HL-60 (cell line): Measurements from ENCODE around the gene PIP5K1C.

Experiments used
- GABPA ChIP-seq: IDR thresholded peaks from 2 replicates; pipeline ENCODE4 v1.6.1; 2012; ENCODE audit warnings: low read depth
- POLR2AphosphoS5 ChIP-seq: IDR thresholded peaks from 2 replicates; pipeline ENCODE4 v1.6.1; 2012; ENCODE audit warnings: low read depth
- TF ChIP-seq, protein P1 (sequence below): IDR thresholded peaks from one replicate; pipeline ENCODE4 v1.5.1; 2011; ENCODE audit warnings: low read length, control low read depth, inconsistent platforms; ENCODE audit not compliant: insufficient read depth

GRCh38 chr19:3697094-3697493 is 3.2 kb downstream of the PIP5K1C start:
- TF ChIP-seq, protein P1, sequence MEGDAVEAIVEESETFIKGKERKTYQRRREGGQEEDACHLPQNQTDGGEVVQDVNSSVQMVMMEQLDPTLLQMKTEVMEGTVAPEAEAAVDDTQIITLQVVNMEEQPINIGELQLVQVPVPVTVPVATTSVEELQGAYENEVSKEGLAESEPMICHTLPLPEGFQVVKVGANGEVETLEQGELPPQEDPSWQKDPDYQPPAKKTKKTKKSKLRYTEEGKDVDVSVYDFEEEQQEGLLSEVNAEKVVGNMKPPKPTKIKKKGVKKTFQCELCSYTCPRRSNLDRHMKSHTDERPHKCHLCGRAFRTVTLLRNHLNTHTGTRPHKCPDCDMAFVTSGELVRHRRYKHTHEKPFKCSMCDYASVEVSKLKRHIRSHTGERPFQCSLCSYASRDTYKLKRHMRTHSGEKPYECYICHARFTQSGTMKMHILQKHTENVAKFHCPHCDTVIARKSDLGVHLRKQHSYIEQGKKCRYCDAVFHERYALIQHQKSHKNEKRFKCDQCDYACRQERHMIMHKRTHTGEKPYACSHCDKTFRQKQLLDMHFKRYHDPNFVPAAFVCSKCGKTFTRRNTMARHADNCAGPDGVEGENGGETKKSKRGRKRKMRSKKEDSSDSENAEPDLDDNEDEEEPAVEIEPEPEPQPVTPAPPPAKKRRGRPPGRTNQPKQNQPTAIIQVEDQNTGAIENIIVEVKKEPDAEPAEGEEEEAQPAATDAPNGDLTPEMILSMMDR = no peak
- TF ChIP-seq GABPA (no peak), POLR2AphosphoS5 (no peak)
